ENCODE results near the gene LRRC8C.

Gene LRRC8C

DNA sequence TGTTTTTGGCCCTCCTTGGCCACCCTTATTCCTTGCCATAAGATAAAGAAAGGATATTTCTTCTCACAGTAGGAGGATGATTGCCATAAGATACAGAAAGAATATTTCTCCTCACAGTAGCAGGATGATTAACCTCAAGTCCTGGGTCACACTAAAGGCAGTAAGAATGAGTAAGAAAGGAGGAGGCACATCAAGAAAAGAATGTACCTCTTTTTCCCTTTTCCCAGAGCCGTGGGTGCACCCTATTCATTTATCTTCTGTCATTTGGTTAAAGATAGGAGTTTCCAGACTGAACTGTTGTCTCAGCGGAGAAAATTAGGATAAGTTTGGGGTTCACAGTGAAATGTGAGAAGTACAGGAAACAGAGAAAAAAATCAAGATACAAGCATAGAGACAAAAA, 52.5 kb downstream of the LRRC8C start:
- H3K27ac ChIP-seq (ENCODE audit: low read depth, low read length), result no peak overlapping the region
- no peaks in the 10 kb centered on the region for H3K9me3 ChIP-seq (ENCODE audit: control insufficient read depth, insufficient read depth, low read length)
- H4K20me1 ChIP-seq (ENCODE audit: control insufficient read depth, insufficient read depth, low read depth, low read length), result no peaks in the 10 kb centered on the region
- H3F3A ChIP-seq (ENCODE audit: control insufficient read depth, insufficient read depth), result no peaks in the 10 kb centered on the region
- no peaks in the 10 kb centered on the region for H3K27me3 ChIP-seq (ENCODE audit: control insufficient read depth, low read length)
- H3K4me1 ChIP-seq (ENCODE audit: control insufficient read depth, low read length), result no peaks in the 10 kb centered on the region
- TF ChIP-seq, protein P1, sequence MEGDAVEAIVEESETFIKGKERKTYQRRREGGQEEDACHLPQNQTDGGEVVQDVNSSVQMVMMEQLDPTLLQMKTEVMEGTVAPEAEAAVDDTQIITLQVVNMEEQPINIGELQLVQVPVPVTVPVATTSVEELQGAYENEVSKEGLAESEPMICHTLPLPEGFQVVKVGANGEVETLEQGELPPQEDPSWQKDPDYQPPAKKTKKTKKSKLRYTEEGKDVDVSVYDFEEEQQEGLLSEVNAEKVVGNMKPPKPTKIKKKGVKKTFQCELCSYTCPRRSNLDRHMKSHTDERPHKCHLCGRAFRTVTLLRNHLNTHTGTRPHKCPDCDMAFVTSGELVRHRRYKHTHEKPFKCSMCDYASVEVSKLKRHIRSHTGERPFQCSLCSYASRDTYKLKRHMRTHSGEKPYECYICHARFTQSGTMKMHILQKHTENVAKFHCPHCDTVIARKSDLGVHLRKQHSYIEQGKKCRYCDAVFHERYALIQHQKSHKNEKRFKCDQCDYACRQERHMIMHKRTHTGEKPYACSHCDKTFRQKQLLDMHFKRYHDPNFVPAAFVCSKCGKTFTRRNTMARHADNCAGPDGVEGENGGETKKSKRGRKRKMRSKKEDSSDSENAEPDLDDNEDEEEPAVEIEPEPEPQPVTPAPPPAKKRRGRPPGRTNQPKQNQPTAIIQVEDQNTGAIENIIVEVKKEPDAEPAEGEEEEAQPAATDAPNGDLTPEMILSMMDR (IDR thresholded peaks at IDR 0.05; ENCODE audit: low read depth, low read length, poor library complexity, severe bottlenecking), result no peak
- TF ChIP-seq EZH2phosphoT487 (IDR thresholded peaks at IDR 0.05; ENCODE audit: borderline replicate concordance, low read length), result no peak
- H3K4me3 ChIP-seq (ENCODE audit: low read length), result no peak overlapping the region
- H3K9me2 ChIP-seq (replicated peaks; ENCODE audit: control insufficient read depth, low read length), result no peaks in the 10 kb centered on the region
- no peaks in the 10 kb centered on the region for H3K36me3 ChIP-seq (ENCODE audit: control insufficient read depth, low read length)
- H3K79me2 ChIP-seq (ENCODE audit: control insufficient read depth, low read length), result no peaks in the 10 kb centered on the region
- no peak overlapping the region for H3K4me2 ChIP-seq (ENCODE audit: low read length)

DNA sequence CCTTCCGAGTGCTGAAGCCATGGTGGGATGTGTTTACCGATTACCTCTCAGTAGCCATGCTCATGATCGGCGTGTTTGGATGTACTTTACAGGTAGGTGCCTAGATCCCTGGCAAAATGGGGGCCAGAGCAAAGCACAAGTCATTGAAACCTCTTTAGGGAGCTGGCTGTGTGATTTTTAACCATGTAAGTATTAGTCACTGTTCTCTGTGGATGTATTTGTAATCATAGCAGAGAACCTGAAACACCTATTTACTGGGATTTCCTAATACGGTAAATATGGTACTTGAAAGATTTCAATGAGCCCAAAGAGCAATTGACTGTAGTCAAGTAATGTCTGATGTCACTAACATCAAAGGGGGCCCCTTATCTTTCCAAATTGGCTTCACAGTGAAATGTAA, 53.6 kb downstream of the LRRC8C start:
- Histone ChIP-seq H4K20me1 (ENCODE audit: control insufficient read depth, insufficient read depth, low read depth, low read length) (no peaks in the 10 kb centered on the region), H3K9me2 (replicated peaks; ENCODE audit: control insufficient read depth, low read length) (no peaks in the 10 kb centered on the region), H3K27me3 (ENCODE audit: control insufficient read depth, low read length) (no peaks in the 10 kb centered on the region), H3K9me3 (ENCODE audit: control insufficient read depth, insufficient read depth, low read length) (no peaks in the 10 kb centered on the region), H3K79me2 (ENCODE audit: control insufficient read depth, low read length) (no peaks in the 10 kb centered on the region), H3K4me2 (ENCODE audit: low read length) (no peak overlapping the region), H3K4me1 (ENCODE audit: control insufficient read depth, low read length) (no peaks in the 10 kb centered on the region), H3F3A (ENCODE audit: control insufficient read depth, insufficient read depth) (no peaks in the 10 kb centered on the region), H3K27ac (ENCODE audit: low read depth, low read length) (no peak overlapping the region), H3K36me3 (ENCODE audit: control insufficient read depth, low read length) (no peaks in the 10 kb centered on the region), H3K4me3 (ENCODE audit: low read length) (no peak overlapping the region)
- TF ChIP-seq EZH2phosphoT487 (IDR thresholded peaks at IDR 0.05; ENCODE audit: borderline replicate concordance, low read length), result no peak
- TF ChIP-seq, protein P1 (IDR thresholded peaks at IDR 0.05; ENCODE audit: low read depth, low read length, poor library complexity, severe bottlenecking), result no peak

DNA sequence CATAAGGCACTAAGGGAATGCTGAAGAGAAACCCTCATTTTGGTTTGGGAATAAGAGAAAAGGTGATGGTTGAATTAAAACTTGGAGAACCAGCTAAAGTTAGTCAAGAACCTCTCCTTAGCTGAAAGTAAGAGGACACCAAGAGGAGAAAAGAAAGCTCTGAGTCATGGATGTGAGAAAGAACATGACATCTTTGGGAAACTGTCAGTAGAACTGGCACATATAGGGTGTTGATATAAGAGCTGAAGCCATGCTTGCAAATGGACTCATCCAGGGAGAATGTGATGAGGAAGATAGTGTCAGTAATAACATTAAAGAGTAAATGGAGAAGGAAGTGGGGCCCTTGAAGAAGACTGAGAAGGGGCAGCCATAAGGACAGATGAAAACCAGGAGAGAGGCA, 54.3 kb downstream of the LRRC8C start:
- no peaks in the 10 kb centered on the region for H3K36me3 ChIP-seq (ENCODE audit: control insufficient read depth, low read length)
- no peak overlapping the region for H3K4me3 ChIP-seq (ENCODE audit: low read length)
- H3K9me3 ChIP-seq (ENCODE audit: control insufficient read depth, insufficient read depth, low read length), result no peaks in the 10 kb centered on the region
- H3K27me3 ChIP-seq (ENCODE audit: control insufficient read depth, low read length), result no peaks in the 10 kb centered on the region
- no peak overlapping the region for H3K4me2 ChIP-seq (ENCODE audit: low read length)
- H3K9me2 ChIP-seq (replicated peaks; ENCODE audit: control insufficient read depth, low read length), result no peaks in the 10 kb centered on the region
- TF ChIP-seq, protein P1 (IDR thresholded peaks at IDR 0.05; ENCODE audit: low read depth, low read length, poor library complexity, severe bottlenecking), result no peak
- TF ChIP-seq EZH2phosphoT487 (IDR thresholded peaks at IDR 0.05; ENCODE audit: borderline replicate concordance, low read length), result no peak
- H4K20me1 ChIP-seq (ENCODE audit: control insufficient read depth, insufficient read depth, low read depth, low read length), result no peaks in the 10 kb centered on the region
- no peaks in the 10 kb centered on the region; the same call in none of the 2 replicates for H3F3A ChIP-seq (ENCODE audit: control insufficient read depth, insufficient read depth)
- H3K27ac ChIP-seq (ENCODE audit: low read depth, low read length), result no peak overlapping the region
- H3K4me1 ChIP-seq (ENCODE audit: control insufficient read depth, low read length), result peaks cover under 1% of the 10 kb centered on the region
- H3K79me2 ChIP-seq (ENCODE audit: control insufficient read depth, low read length), result no peaks in the 10 kb centered on the region

DNA sequence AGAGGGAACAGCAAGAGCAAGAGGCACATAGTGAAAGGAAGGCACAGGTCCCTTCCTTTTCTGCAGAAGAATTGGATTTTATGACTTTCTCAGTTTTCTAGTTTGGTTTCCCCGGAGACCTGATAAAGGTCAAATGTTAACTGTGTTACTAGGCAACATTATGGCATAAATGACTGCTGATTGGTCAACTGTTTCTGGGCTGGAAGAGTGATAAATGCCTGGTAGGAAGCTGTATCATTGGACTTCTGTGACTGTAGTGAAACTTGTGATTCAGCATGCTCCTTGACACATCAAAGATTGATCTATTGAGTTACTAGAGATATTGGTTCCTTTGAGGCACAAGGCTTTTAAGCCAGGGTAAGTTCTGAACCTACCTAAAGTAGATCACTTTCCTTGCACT, 55.7 kb downstream of the LRRC8C start:
- Histone ChIP-seq H3K36me3 (ENCODE audit: control insufficient read depth, low read length) (no peaks in the 10 kb centered on the region), H3F3A (ENCODE audit: control insufficient read depth, insufficient read depth) (no peaks in the 10 kb centered on the region; the same call in none of the 2 replicates), H3K27ac (ENCODE audit: low read depth, low read length) (no peak overlapping the region), H3K4me1 (ENCODE audit: control insufficient read depth, low read length) (peaks cover 14% of the 10 kb centered on the region), H3K27me3 (ENCODE audit: control insufficient read depth, low read length) (no peaks in the 10 kb centered on the region), H4K20me1 (ENCODE audit: control insufficient read depth, insufficient read depth, low read depth, low read length) (no peaks in the 10 kb centered on the region), H3K9me3 (ENCODE audit: control insufficient read depth, insufficient read depth, low read length) (no peaks in the 10 kb centered on the region), H3K9me2 (replicated peaks; ENCODE audit: control insufficient read depth, low read length) (no peaks in the 10 kb centered on the region), H3K79me2 (ENCODE audit: control insufficient read depth, low read length) (no peaks in the 10 kb centered on the region), H3K4me3 (ENCODE audit: low read length) (no peak overlapping the region), H3K4me2 (ENCODE audit: low read length) (no peak overlapping the region)
- TF ChIP-seq EZH2phosphoT487 (IDR thresholded peaks at IDR 0.05; ENCODE audit: borderline replicate concordance, low read length), result no peak
- TF ChIP-seq, protein P1 (IDR thresholded peaks at IDR 0.05; ENCODE audit: low read depth, low read length, poor library complexity, severe bottlenecking), result no peak

All from DOHH2 (cell line).